Tibial nerve (tissue), 4 donors: ENCODE results near the gene FARP1. TPM values are rescaled to one million over a fixed set of nuclear protein-coding genes. Genes with fewer than 3 reads are reported as not detected.

ENCODE experiments used
- DNase-seq, 2 donors: peaks; one replicate each; pipeline ENCODE4 v3.0.0-alpha.2; 2019; ENCODE audit warnings: low spot score in 2 of 2
- H3K27ac ChIP-seq, 4 donors: fragments of 200-600 bp; sonication (generic) in 3 of 4; one replicate each; pipeline ENCODE4 v1.5.1; 2017 to 2019; ENCODE audit warnings: mild to moderate bottlenecking in 1 of 4
- H3K27me3 ChIP-seq, 2 donors: fragments of 200-600 bp; sonication (generic) in 1 of 2; one replicate each; pipeline versions ENCODE4 v1.5.1 to v1.6.0; 2017 to 2019
- H3K36me3 ChIP-seq, 3 donors: fragments of 200-600 bp; sonication (generic); one replicate each; pipeline ENCODE4 v1.5.1; 2018 to 2019
- H3K4me1 ChIP-seq, 4 donors: fragments of 200-600 bp; sonication (generic) in 3 of 4; one replicate each; pipeline ENCODE4 v1.5.1; 2017 to 2019
- H3K4me3 ChIP-seq, 4 donors: fragments of 200-600 bp; sonication (generic) in 3 of 4; one replicate each; pipeline ENCODE4 v1.5.1; 2017 to 2019; ENCODE audit warnings: mild to moderate bottlenecking in 1 of 4, moderate library complexity in 1 of 4
- H3K9me3 ChIP-seq, 4 donors: fragments of 200-600 bp; sonication (generic) in 3 of 4; one replicate each; pipeline ENCODE4 v1.5.1; 2017 to 2019
- CTCF ChIP-seq, 5 experiments: fragments of 200-600 bp in 3 of 5; fragments of 450-650 bp in 2 of 5; sonication (generic) in 3 of 5; IDR thresholded peaks; one replicate each; pipeline ENCODE4 v1.5.1; 2016 to 2019; ENCODE audit warnings: antibody characterized with exemption in 5 of 5, mild to moderate bottlenecking in 3 of 5, moderate library complexity in 2 of 5
- EP300 ChIP-seq, 2 donors: sonication (generic); formaldehyde crosslinking; IDR thresholded peaks; one replicate each; pipeline ENCODE4 v1.6.1; 2017; ENCODE audit warnings: antibody characterized with exemption in 2 of 2, mild to moderate bottlenecking in 1 of 2
- POLR2A ChIP-seq, 2 donors: fragments of 450-650 bp; IDR thresholded peaks; one replicate each; pipeline ENCODE4 v1.6.1; 2017; ENCODE audit warnings: antibody characterized with exemption in 2 of 2, mild to moderate bottlenecking in 2 of 2, moderate library complexity in 2 of 2
- WGBS, 2 donors: methylation state at CpG; one replicate each; pipeline ENCODE4 v1.1.5; 2018; 5-methylcytosine and 5-hydroxymethylcytosine counted together
- total RNA-seq, 4 donors: library from RNA; depleted of rRNA; stranded (reverse); fragments of >200 nt; gene quantifications; one replicate each; pipeline ENCODE4 v1.1.0, GENCODE V29; 2016

FARP1 gene
- total RNA-seq, 4 donors from 2014 or later: 21.4 to 28.5 (median 24.9) TPM

GRCh38 chr13:98377635-98378378 lies 234.9 kb downstream of the FARP1 start:
- H3K27ac ChIP-seq: no peak overlapping the region
- WGBS, 2 donors: 89 to 91% methylated on average over 13 of the region's 13 CpGs
- TF ChIP-seq POLR2A (IDR thresholded peaks at IDR 0.05) (no peak), CTCF (IDR thresholded peaks at IDR 0.05) (no peak), EP300 (IDR thresholded peaks at IDR 0.05) (no peak)
- H3K4me3 ChIP-seq: no peak overlapping the region
- peaks cover 0 to 11% (median 0%) of the 10 kb centered on the region in 4 donors for H3K9me3 ChIP-seq
- peaks cover 0 to 14% (median 0%) of the 10 kb centered on the region in 3 donors for H3K36me3 ChIP-seq
- H3K4me1 ChIP-seq: no peaks in the 10 kb centered on the region
- DNase-seq: no peak
- H3K27me3 ChIP-seq: no peaks in the 10 kb centered on the region

GRCh38 chr13:98384739-98385138 lies 241.8 kb downstream of the FARP1 start:
- H3K4me3 ChIP-seq: no peak overlapping the region
- DNase-seq: no peak
- H3K4me1 ChIP-seq: peaks cover 0 to 4% (median 0%) of the 10 kb centered on the region in 4 donors
- H3K36me3 ChIP-seq: peaks cover 0 to 10% (median 0%) of the 10 kb centered on the region in 3 donors
- H3K27me3 ChIP-seq: no peaks in the 10 kb centered on the region
- WGBS, 2 donors: 74 to 88% methylated on average over 5 of the region's 5 CpGs
- TF ChIP-seq CTCF (IDR thresholded peaks at IDR 0.05) (no peak), EP300 (IDR thresholded peaks at IDR 0.05) (no peak), POLR2A (IDR thresholded peaks at IDR 0.05) (no peak)
- no peak overlapping the region for H3K27ac ChIP-seq
- H3K9me3 ChIP-seq: no peaks in the 10 kb centered on the region

- peaks cover 0 to 4% (median 0%) of the 10 kb centered on the region in 4 donors for H3K4me1 ChIP-seq
- H3K27ac ChIP-seq: no peak overlapping the region
- TF ChIP-seq POLR2A (IDR thresholded peaks at IDR 0.05): no peak
- TF ChIP-seq CTCF (IDR thresholded peaks at IDR 0.05): no peak
- 93 to 95% methylated on average over 10 of the region's 10 CpGs for whole genome bisulfite sequencing, 2 donors
- H3K27me3 ChIP-seq: no peaks in the 10 kb centered on the region
- peaks cover 0 to 19% (median 0%) of the 10 kb centered on the region in 3 donors for H3K36me3 ChIP-seq
- H3K4me3 ChIP-seq: no peak overlapping the region
- no peaks in the 10 kb centered on the region for H3K9me3 ChIP-seq
- DNase-seq: no peak
These were observed 242.7 kb downstream of the FARP1 start for GRCh38 chr13:98385606-98386005.

- H3K9me3 ChIP-seq: no peaks in the 10 kb centered on the region
- no peak overlapping the region for H3K27ac ChIP-seq
- no peak for TF ChIP-seq EP300 (IDR thresholded peaks at IDR 0.05)
- TF ChIP-seq CTCF (IDR thresholded peaks at IDR 0.05): no peak
- TF ChIP-seq POLR2A (IDR thresholded peaks at IDR 0.05): no peak
- H3K4me1 ChIP-seq: peaks cover 0 to 4% (median 0%) of the 10 kb centered on the region in 4 donors
- no peak for DNase-seq
- H3K4me3 ChIP-seq: no peak overlapping the region
- 92 to 95% methylated on average over 8 of the region's 8 CpGs for WGBS, 2 donors
- no peaks in the 10 kb centered on the region for H3K27me3 ChIP-seq
- peaks cover 0 to 26% (median 0%) of the 10 kb centered on the region in 3 donors for H3K36me3 ChIP-seq
These were observed 243.7 kb downstream of the FARP1 start for GRCh38 chr13:98386637-98387036.

- peaks cover 0 to 38% (median 0%) of the 10 kb centered on the region in 3 donors for H3K36me3 ChIP-seq
- no peak for DNase-seq
- no peaks in the 10 kb centered on the region for H3K27me3 ChIP-seq
- TF ChIP-seq CTCF (IDR thresholded peaks at IDR 0.05) (no peak), EP300 (IDR thresholded peaks at IDR 0.05) (no peak), POLR2A (IDR thresholded peaks at IDR 0.05) (no peak)
- H3K4me1 ChIP-seq: peaks cover 0 to 4% (median 0%) of the 10 kb centered on the region in 4 donors
- H3K9me3 ChIP-seq: no peaks in the 10 kb centered on the region
- no peak overlapping the region for H3K4me3 ChIP-seq
- H3K27ac ChIP-seq: no peak overlapping the region
- 48 to 57% methylated on average over 9 of the region's 9 CpGs for WGBS, 2 donors
These were observed 246.4 kb downstream of the FARP1 start for GRCh38 chr13:98389319-98389718.
